Astrocyte of the spinal cord (primary cell): ENCODE measurements around the gene ERN1.

Experiments
- DNase-seq: peaks from one replicate; pipeline ENCODE4 v3.0.0; 2011; ENCODE audit warnings: low read depth, low spot score
- H3K4me3 ChIP-seq: 2 replicates; pipeline ENCODE4 v1.5.1; 2011; ENCODE audit warnings: low read depth, mild to moderate bottlenecking, low read length, moderate library complexity
- in situ Hi-C: cut with HindIII; loops from 2 replicates; pipeline ENCODE4 v1.10.0; 2017; ENCODE audit warnings: low sequenced_read_pairs
- TF ChIP-seq, protein P1 (sequence below): IDR thresholded peaks from 2 replicates; pipeline ENCODE4 v1.5.1; 2012; ENCODE audit warnings: low read depth, mild to moderate bottlenecking, low read length, inconsistent platforms

Gene ERN1

DNA sequence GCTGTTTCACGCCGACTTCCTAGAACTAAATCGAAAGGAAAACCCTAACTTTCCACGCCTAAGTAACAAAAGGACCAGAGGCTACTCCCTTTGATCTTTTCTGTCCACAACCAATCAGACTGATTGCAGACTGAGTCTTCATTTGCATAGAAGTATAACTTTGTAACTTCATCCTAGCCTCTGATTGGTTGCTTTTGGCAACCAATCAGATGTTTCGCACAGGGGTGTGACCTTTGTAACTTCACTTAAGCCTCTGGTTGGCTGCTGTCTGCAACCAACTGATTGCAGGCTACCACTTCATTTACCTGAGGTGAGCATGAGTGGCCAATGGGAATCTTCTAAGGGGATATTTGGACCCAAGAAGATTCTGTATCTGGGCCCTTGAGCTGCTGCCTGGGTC is 92.1 kb downstream of the ERN1 start:
- no peak overlapping the region for H3K4me3 ChIP-seq
- in situ Hi-C loops, result no loop called here
- TF ChIP-seq, protein P1, sequence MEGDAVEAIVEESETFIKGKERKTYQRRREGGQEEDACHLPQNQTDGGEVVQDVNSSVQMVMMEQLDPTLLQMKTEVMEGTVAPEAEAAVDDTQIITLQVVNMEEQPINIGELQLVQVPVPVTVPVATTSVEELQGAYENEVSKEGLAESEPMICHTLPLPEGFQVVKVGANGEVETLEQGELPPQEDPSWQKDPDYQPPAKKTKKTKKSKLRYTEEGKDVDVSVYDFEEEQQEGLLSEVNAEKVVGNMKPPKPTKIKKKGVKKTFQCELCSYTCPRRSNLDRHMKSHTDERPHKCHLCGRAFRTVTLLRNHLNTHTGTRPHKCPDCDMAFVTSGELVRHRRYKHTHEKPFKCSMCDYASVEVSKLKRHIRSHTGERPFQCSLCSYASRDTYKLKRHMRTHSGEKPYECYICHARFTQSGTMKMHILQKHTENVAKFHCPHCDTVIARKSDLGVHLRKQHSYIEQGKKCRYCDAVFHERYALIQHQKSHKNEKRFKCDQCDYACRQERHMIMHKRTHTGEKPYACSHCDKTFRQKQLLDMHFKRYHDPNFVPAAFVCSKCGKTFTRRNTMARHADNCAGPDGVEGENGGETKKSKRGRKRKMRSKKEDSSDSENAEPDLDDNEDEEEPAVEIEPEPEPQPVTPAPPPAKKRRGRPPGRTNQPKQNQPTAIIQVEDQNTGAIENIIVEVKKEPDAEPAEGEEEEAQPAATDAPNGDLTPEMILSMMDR, result no peak
- no peak for DNase-seq

DNA sequence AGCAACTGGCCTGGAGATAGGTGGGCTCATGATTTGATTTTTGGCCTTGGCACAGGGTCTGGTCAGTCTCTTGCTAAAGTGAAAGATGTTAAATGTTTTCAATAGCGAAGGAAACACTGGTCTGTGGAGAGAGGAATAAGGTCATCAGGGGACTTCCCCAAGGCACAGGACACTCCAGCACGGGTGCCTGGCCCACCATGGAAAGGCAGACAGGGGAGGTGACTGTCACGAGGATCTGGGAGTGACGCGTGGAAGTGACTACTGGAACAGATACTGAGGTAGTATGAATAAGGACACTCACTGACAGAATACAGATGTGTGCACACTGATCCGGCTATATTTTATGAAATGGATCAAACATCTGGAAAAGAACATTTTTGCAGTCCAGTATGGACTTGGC is 92.8 kb downstream of the ERN1 start:
- no peak for DNase-seq
- TF ChIP-seq, protein P1, result no peak
- in situ Hi-C loops, result no loop called here
- H3K4me3 ChIP-seq, result no peak overlapping the region

DNA sequence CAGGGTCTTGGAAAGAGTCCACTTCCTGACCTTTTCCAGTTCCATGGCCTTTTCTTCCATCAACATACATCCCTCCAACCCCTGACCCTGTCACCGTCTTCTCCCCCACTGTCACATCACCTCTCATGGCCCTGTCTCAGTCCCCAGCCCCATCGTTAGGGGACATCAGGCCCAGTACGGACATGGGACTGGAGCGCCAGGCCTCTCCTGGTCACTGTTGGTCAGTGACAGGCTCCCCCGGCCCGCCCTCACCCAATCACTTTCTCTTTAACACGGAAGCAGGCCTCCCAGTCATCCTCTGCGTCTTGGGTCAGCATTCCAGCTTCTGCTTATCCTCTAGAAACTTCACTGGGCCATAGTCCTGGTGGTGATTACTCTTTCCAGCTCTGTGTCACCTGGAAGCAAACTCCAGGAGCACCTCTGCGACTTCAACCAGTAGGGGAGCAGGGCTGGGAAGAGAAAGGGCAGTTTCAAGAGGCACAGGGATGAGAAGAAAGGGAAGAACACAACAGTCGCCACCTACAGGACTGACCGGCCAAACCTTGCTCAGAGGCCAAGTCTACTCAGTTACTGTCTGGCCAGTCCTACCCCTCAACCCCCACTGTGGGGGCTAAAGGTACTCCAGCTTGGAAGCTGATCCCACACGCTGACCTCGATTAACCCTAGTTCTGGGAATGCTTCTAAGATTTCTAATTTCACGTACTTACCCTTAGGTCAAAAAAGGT is 93.6 kb downstream of the ERN1 start:
- H3K4me3 ChIP-seq, result no peak overlapping the region
- TF ChIP-seq, protein P1, result peak; percentile 14
- in situ Hi-C loops, result no loop called here
- no peak for DNase-seq

DNA sequence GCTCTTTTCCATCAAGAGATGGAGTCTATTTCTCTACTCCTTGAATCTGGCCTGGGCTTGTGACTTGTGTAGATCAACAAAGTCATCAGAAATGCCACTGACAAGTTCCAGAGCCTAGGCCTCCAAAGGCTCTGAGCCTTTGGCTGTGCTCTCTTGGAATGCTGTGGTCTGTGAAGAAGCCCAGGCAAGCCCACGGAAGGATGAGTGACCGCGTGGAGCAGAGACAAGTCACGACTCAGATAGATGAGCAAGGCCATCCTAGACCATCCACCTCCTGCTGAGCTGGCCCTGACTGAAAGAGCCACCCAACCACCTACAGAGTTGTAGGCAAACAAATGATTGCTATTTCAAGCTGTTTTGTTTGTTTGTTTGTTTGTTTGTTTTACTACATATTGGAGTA is 97.9 kb downstream of the ERN1 start:
- in situ Hi-C loops, result no loop called here
- no peak for DNase-seq
- TF ChIP-seq, protein P1, result no peak
- H3K4me3 ChIP-seq, result no peak overlapping the region

DNA sequence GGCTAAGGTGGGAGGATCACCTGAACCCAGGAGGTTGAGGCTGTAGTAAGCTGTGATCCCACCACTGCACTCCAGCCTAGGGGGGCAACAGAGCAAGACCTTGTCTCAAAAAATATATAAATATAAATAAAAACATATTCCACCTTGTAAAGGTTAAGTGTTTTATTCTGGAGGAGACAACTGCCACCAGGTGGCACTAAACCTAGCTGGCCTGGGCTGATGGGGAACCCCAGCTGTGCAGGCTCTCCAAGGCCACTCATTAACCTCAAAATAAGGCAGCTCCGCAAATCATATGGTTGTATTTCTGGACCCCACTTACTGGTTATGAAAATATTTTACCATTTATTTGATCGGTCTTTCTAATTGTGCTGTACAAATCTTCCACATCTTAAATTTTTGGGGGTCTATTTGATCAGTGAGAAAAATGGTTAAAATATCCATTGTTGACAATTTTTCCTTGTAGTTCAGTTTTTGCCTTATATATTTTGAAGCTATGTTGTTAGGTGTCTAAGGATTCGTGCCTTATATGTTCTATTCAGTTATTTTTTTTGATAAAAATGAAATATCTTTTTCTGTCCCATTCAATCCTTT is 101.0 kb downstream of the ERN1 start:
- TF ChIP-seq, protein P1, result peak; percentile 76
- in situ Hi-C loops, result no loop called here
- DNase-seq, result peak; percentile 66

DNA sequence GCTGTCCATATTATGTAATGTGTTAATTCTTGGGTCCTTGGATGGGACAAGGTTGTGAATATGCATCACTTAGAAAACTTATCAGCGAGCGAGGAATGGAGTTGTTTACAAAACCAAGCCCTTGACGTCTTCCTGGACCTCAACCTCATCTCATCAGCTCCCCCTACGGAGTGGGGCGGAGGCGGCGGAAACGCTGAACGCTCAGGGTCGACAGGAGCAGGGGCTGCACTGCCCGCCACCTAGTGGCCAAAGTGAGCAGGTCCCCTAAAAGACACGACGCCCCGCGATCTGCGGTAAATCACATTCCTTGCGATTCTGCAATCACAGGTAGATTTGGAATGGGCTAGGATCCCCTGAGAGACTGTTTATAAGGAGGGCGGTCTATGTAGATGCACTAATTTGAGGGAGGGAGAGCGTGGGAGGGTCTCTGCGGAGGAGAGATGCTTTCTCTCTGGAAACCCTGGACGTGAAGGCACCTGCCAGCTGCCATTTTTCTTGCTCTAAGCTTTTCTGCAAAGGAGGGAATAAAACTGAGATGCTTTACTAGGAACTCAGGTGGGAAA is 104.1 kb downstream of the ERN1 start:
- TF ChIP-seq, protein P1, result peak; percentile 96
- no peak overlapping the region for H3K4me3 ChIP-seq
- in situ Hi-C loops, result no loop called here
- peak; percentile 43 for DNase-seq

More for the DNA sequence above, 101.0 kb downstream of the ERN1 start:
- H3K4me3 ChIP-seq, result no peak overlapping the region
